GM10248 (cell line): Measurements from ENCODE around the gene FBXO33.

Experiments used
- CTCF ChIA-PET: fragments of 300-600 bp; sonication (Branson Sonifier 250); formaldehyde crosslinking; extraction: SDS; loops from one replicate; lab custom pipeline; 2021; ENCODE audit warnings: antibody characterized with exemption; lab: Yijun Ruan, JAX
- POLR2A ChIA-PET: fragments of 350-650 bp; sonication (Branson Sonifier 250); formaldehyde crosslinking; extraction: SDS; loops from one replicate; lab custom pipeline; 2020; ENCODE audit warnings: antibody characterized with exemption; lab: Yijun Ruan, JAX
- DNase-seq: peaks from one replicate; pipeline ENCODE4 v3.0.0; 2012; ENCODE audit errors: extremely low spot score
- TF ChIP-seq, protein P1 (sequence below): IDR thresholded peaks from 2 replicates; pipeline ENCODE4 v1.5.1; 2012; ENCODE audit warnings: mild to moderate bottlenecking, low read depth; ENCODE audit errors: extremely low read depth, missing control alignments, control extremely low read depth

FBXO33 gene

DNA sequence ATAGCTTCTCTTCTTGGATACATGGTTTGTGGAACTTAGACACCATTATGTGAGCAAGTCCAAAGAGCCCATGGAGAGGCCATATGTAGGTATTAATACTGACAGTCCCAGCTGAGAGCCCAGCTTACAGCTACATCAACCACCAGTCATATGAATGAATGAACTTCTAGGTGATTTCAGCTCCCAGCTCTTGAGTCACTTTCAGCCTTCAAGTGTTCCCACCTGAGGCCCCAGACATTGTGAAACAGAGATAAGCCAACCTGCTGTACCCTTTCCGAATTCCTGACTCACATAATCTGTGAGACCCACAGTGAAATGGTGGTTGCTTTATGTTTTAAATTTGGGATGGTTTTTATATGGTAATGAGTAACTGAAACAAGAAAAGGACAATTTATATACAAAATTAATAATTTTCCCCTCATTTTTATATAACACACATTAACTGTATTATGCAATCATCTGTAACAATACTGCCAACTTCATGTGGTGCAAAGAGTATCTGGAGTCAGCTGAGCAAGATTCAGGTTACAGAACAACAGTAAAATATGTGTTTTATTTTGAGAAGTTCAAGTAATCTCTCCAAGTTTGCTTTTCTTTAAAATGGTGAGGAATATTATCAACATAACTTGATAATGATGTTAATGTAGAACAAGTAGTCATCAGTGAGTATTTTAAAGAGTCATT lies 27.7 kb upstream of the FBXO33 start:
- CTCF ChIA-PET, result interaction anchor here (1.5 to 2.1 kb wide), 3 partner anchors 9 to 18 kb away, joined by 3 to 14 read pairs (median 6); no protein-coding TSS in a partner anchor
- no peak for DNase-seq
- POLR2A ChIA-PET, result interaction anchor here (1.4 kb wide), 1 partner anchor 28 kb away, joined by 3 read pairs; the partner anchor contains the start of gene FBXO33
- TF ChIP-seq, protein P1, sequence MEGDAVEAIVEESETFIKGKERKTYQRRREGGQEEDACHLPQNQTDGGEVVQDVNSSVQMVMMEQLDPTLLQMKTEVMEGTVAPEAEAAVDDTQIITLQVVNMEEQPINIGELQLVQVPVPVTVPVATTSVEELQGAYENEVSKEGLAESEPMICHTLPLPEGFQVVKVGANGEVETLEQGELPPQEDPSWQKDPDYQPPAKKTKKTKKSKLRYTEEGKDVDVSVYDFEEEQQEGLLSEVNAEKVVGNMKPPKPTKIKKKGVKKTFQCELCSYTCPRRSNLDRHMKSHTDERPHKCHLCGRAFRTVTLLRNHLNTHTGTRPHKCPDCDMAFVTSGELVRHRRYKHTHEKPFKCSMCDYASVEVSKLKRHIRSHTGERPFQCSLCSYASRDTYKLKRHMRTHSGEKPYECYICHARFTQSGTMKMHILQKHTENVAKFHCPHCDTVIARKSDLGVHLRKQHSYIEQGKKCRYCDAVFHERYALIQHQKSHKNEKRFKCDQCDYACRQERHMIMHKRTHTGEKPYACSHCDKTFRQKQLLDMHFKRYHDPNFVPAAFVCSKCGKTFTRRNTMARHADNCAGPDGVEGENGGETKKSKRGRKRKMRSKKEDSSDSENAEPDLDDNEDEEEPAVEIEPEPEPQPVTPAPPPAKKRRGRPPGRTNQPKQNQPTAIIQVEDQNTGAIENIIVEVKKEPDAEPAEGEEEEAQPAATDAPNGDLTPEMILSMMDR, result no peak

DNA sequence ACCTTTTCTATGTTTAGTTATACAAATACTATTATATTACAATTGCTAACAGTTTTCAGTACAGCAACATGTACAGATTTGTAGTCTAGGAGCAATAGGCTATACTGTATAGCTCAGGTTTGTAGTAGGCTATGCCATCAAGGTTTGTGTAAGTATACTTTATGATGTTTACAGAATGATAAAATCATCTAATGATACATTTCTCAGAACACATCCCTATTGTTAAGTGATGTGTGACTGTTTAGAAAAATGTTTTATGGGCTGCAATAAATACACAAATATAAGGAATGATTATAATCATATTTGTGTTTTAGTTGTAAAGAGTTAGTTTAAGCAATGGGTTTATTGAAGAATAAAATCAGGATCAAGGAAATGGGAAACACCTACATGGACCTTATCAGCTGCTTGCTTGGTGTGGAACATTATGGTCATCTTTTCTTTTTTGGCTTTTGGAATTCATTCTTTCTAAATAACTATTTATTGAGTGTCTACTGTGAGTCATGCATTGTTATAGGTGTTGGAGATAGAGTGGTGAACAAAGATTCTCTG lies 24.5 kb upstream of the FBXO33 start:
- no peak for DNase-seq
- TF ChIP-seq, protein P1, result no peak
- ChIA-PET POLR2A (no interaction called here), CTCF (interaction anchor here (0.9 to 6.2 kb wide), 4 partner anchors 9 to 25 kb away, joined by 3 to 46 read pairs (median 6); partner anchors contain the start of gene FBXO33)

DNA sequence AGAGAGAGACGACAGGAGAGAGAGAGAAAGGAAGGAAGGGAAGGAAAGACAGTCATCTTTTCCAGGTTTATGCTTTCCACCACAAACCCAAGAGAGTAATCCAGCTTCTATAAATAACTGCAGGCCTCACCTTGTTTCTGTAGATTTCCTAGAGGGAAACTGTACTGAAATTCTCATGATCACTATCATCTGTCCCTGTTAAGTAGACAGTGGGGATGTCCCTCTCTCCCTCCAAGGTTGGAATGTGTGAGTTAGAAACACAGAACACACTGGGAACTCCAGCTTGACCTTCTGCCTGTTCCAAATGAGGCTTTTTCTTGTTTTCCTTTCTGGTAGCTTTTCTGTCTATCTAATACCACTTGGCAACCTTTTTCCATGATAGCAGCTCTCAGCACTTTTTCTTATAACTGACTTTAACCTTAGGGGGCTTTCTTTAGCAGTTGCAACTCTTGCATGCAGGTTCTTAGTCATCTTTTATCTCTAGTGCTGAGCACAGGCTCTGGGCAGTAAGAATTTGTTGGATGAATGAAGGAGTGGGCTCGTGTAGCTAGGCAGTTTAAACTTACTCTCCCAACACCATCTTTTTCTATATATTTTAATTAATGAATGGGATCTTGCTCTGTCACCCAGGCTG lies 22.8 kb upstream of the FBXO33 start:
- ChIA-PET CTCF (interaction anchor here (0.9 to 6.2 kb wide), 4 partner anchors 15 to 186 kb away, joined by 4 to 46 read pairs (median 7); partner anchors contain the start of gene FBXO33), POLR2A (no interaction called here)
- DNase-seq, result no peak
- TF ChIP-seq, protein P1, result no peak

DNA sequence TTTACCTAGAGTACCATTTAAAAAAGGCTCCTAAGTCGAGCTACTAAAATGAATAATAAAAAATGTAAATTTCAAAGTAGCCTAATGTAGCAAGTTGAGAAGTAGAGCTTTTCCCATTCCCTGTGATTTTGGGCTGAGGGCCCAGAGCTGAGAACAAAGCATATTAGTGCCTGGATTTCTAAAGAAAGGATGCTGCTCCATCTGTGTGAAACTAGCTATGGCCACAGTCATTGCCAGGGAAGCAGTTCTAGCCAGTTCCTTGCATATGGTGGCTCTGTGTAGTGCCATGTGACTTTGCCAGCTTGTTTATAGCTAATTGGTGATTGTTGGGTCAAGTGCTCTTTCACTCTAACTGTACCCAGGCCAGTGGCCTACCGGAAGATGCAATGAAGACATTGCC lies 20.4 kb upstream of the FBXO33 start:
- POLR2A ChIA-PET, result no interaction called here
- TF ChIP-seq, protein P1, result no peak
- DNase-seq, result no peak
- CTCF ChIA-PET, result interaction anchor here (1.2 to 6.2 kb wide), 4 partner anchors 11 to 36 kb away, joined by 3 to 46 read pairs (median 6); no protein-coding TSS in a partner anchor

DNA sequence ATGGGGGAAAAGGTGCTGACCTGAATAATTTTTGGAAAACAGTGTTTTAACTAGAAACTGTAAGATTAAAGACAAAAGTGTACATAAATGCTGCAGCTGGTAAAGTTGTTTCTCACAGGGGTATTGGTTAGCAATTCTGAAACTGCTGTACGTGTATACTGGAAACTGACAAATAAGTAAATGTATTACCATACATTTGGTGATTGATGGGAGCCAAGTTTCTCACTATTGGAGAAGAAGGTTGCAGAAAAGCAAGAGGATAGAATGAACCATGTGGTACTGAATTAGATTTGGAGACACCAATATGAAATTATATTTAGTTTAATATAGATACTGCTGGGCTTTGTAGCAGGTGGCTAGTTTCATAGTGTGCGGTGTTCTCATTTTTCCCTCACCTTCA lies 19.6 kb upstream of the FBXO33 start:
- no peak for DNase-seq
- POLR2A ChIA-PET, result no interaction called here
- CTCF ChIA-PET, result interaction anchor here (6.2 kb wide), 1 partner anchor 18 kb away, joined by 46 read pairs; no protein-coding TSS in a partner anchor
- TF ChIP-seq, protein P1, result no peak

DNA sequence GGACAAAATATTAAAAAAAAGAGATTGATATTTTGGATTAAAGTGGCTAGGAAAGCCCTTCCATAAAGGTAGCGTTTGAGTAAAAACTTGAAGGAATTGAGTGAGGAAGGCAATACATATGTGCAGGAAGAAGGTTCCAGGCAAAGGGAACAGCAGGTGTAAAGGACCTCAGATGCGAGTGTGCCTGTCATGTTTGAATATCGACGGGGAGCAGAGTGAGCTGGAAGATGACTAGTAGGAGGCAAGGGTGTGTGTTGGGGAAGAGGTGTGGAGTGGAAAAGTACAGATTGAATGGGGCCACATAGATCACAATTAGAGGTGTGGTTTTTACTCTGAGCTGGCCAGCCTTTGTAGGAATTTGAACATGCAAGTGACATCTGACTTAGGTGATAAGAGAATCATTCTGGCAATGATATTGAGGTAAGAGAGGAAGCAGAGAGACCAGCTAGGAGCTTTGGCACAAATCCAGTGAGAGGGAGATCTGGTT lies 15.0 kb upstream of the FBXO33 start:
- TF ChIP-seq, protein P1, result no peak
- ChIA-PET POLR2A (interaction anchor here (2.0 to 2.6 kb wide), 2 partner anchors 13 to 16 kb away, joined by 5 to 8 read pairs; partner anchors contain the start of gene FBXO33), CTCF (interaction anchor here (0.9 to 5.8 kb wide), 7 partner anchors 9 to 180 kb away, joined by 3 to 40 read pairs (median 4); partner anchors contain the start of gene FBXO33)
- no peak for DNase-seq
